Medulla oblongata (tissue), 1 donor: Measurements from ENCODE around the gene CAMTA1.

Experiments used
- DNase-seq: peaks from one replicate; pipeline ENCODE4 v3.0.0-alpha.2; 2015; ENCODE audit errors: extremely low spot score

CAMTA1 gene

GRCh38 chr1:7386226-7387052, 601.2 kb downstream of the CAMTA1 start:
- DNase-seq = peak; percentile 79

- DNase-seq = no peak
Observed at GRCh38 chr1:7387053-7387927, 602.0 kb downstream of the CAMTA1 start.

- peak; percentile 38 for DNase-seq
Observed at GRCh38 chr1:7388141-7388487, 602.9 kb downstream of the CAMTA1 start.

GRCh38 chr1:7388488-7389185, 603.4 kb downstream of the CAMTA1 start:
- peak; percentile 85 for DNase-seq

GRCh38 chr1:7389201-7389905, 604.1 kb downstream of the CAMTA1 start:
- DNase-seq = peak; percentile 57

- no peak for DNase-seq
Observed at GRCh38 chr1:7389906-7390603, 604.8 kb downstream of the CAMTA1 start.

- no peak for DNase-seq
Observed at GRCh38 chr1:7390604-7391000, 605.3 kb downstream of the CAMTA1 start.

- DNase-seq = no peak
Observed at GRCh38 chr1:7393136-7393535, 607.9 kb downstream of the CAMTA1 start.

GRCh38 chr1:7395251-7395650, 610.0 kb downstream of the CAMTA1 start:
- DNase-seq = no peak

- DNase-seq = no peak
Observed at GRCh38 chr1:7398982-7399381, 613.7 kb downstream of the CAMTA1 start.

GRCh38 chr1:7399514-7400125, 614.4 kb downstream of the CAMTA1 start:
- DNase-seq = no peak

- DNase-seq = no peak
Observed at GRCh38 chr1:7400566-7400965, 615.3 kb downstream of the CAMTA1 start.

- no peak for DNase-seq
Observed at GRCh38 chr1:7401814-7402547, 616.7 kb downstream of the CAMTA1 start.

- no peak for DNase-seq
Observed at GRCh38 chr1:7402548-7402850, 617.2 kb downstream of the CAMTA1 start.

- no peak for DNase-seq
Observed at GRCh38 chr1:7403265-7404045, 618.2 kb downstream of the CAMTA1 start.

- DNase-seq = no peak
Observed at GRCh38 chr1:7404046-7404742, 618.9 kb downstream of the CAMTA1 start.

GRCh38 chr1:7405844-7406500, 620.7 kb downstream of the CAMTA1 start:
- DNase-seq = no peak
